Mucosa of rectum (tissue), 2 donors: ENCODE results near the gene CORO2B.

Source experiments
- H3K27ac ChIP-seq, 2 donors: one replicate each; pipeline ENCODE4 v1.7.0; 2013; ENCODE audit warnings: inconsistent platforms in 2 of 2, low read depth in 2 of 2, low read length in 2 of 2
- H3K27me3 ChIP-seq, 2 donors: one replicate each; pipeline ENCODE4 v1.7.0; 2013; ENCODE audit warnings: low read length in 2 of 2; ENCODE audit not compliant: control insufficient read depth in 2 of 2, insufficient read depth in 2 of 2
- H3K36me3 ChIP-seq, 2 donors: one replicate each; pipeline ENCODE4 v1.7.0; 2013; ENCODE audit warnings: low read length in 2 of 2; ENCODE audit not compliant: control insufficient read depth in 2 of 2, insufficient read depth in 2 of 2
- H3K4me1 ChIP-seq, 2 donors: one replicate each; pipeline ENCODE4 v1.7.0; 2013; ENCODE audit warnings: low read length in 2 of 2, mild to moderate bottlenecking in 1 of 2; ENCODE audit not compliant: control insufficient read depth in 2 of 2, insufficient read depth in 2 of 2
- H3K4me3 ChIP-seq, 2 donors: one replicate each; pipeline ENCODE4 v1.7.0; 2013; ENCODE audit warnings: low read length in 2 of 2
- H3K9ac ChIP-seq, 2 donors: one replicate each; pipeline ENCODE4 v1.7.0; 2013; ENCODE audit warnings: low read length in 2 of 2, low read depth in 1 of 2, mild to moderate bottlenecking in 1 of 2
- H3K9me3 ChIP-seq, 2 donors: one replicate each; pipeline ENCODE4 v1.7.0; 2013; ENCODE audit warnings: low read length in 2 of 2; ENCODE audit not compliant: control insufficient read depth in 2 of 2
- donor health status: healthy.
- donor health status: Normal muscosa, but diverticular disease.

The CORO2B gene

GRCh38 chr15:68553994-68554720 is 24.6 kb upstream of the CORO2B start:
- Histone ChIP-seq H3K9me3 (no peaks in the 10 kb centered on the region), H3K27ac (no peak overlapping the region), H3K9ac (no peak overlapping the region), H3K27me3 (peaks cover 12 to 18% of the 10 kb centered on the region in 2 donors), H3K36me3 (no peaks in the 10 kb centered on the region), H3K4me1 (peaks cover 0 to 1% of the 10 kb centered on the region in 2 donors), H3K4me3 (no peak overlapping the region)

- Histone ChIP-seq H3K36me3 (no peaks in the 10 kb centered on the region), H3K27ac (no peak overlapping the region), H3K9ac (no peak overlapping the region), H3K4me1 (peaks cover 3 to 5% of the 10 kb centered on the region in 2 donors), H3K9me3 (no peaks in the 10 kb centered on the region), H3K27me3 (peaks cover 15 to 22% of the 10 kb centered on the region in 2 donors), H3K4me3 (no peak overlapping the region)
These were observed 23.8 kb upstream of the CORO2B start for GRCh38 chr15:68554721-68555678.

GRCh38 chr15:68555679-68556037 is 23.1 kb upstream of the CORO2B start:
- peaks cover 19 to 22% of the 10 kb centered on the region in 2 donors for H3K27me3 ChIP-seq
- H3K36me3 ChIP-seq = no peaks in the 10 kb centered on the region
- H3K9ac ChIP-seq = no peak overlapping the region
- no peak overlapping the region for H3K27ac ChIP-seq
- H3K4me1 ChIP-seq = peaks cover 3 to 5% of the 10 kb centered on the region in 2 donors
- no peak overlapping the region for H3K4me3 ChIP-seq
- no peaks in the 10 kb centered on the region for H3K9me3 ChIP-seq

- Histone ChIP-seq H3K9ac (no peak overlapping the region), H3K4me1 (peaks cover 3 to 5% of the 10 kb centered on the region in 2 donors), H3K4me3 (no peak overlapping the region), H3K9me3 (no peaks in the 10 kb centered on the region), H3K27ac (no peak overlapping the region), H3K36me3 (no peaks in the 10 kb centered on the region), H3K27me3 (peaks cover 20 to 22% of the 10 kb centered on the region in 2 donors)
These were observed 22.4 kb upstream of the CORO2B start for GRCh38 chr15:68556139-68556990.

- H3K9ac ChIP-seq = no peak overlapping the region
- H3K4me1 ChIP-seq = peaks cover 3 to 5% of the 10 kb centered on the region in 2 donors
- H3K4me3 ChIP-seq = no peak overlapping the region
- no peaks in the 10 kb centered on the region for H3K9me3 ChIP-seq
- H3K27me3 ChIP-seq = peaks cover 20 to 28% of the 10 kb centered on the region in 2 donors
- no peak overlapping the region for H3K27ac ChIP-seq
- no peaks in the 10 kb centered on the region for H3K36me3 ChIP-seq
These were observed 21.1 kb upstream of the CORO2B start for GRCh38 chr15:68557469-68558317.

GRCh38 chr15:68558318-68559305 is 20.2 kb upstream of the CORO2B start:
- no peaks in the 10 kb centered on the region for H3K9me3 ChIP-seq
- peaks cover 20 to 28% of the 10 kb centered on the region in 2 donors for H3K27me3 ChIP-seq
- H3K36me3 ChIP-seq = no peaks in the 10 kb centered on the region
- peak overlapping the region; percentile 35 to 46 for H3K4me3 ChIP-seq
- H3K27ac ChIP-seq = no peak overlapping the region
- H3K4me1 ChIP-seq = peaks cover 3 to 5% of the 10 kb centered on the region in 2 donors
- peak overlapping the region in 1 of 2 donors; percentile 32 for H3K9ac ChIP-seq

- Histone ChIP-seq H3K4me3 (peak overlapping the region; percentile 35 to 46), H3K9me3 (no peaks in the 10 kb centered on the region), H3K27me3 (peaks cover 20 to 28% of the 10 kb centered on the region in 2 donors), H3K27ac (no peak overlapping the region), H3K4me1 (peaks cover 3 to 5% of the 10 kb centered on the region in 2 donors), H3K9ac (peak overlapping the region in 1 of 2 donors; percentile 32), H3K36me3 (no peaks in the 10 kb centered on the region)
These were observed 19.2 kb upstream of the CORO2B start for GRCh38 chr15:68559345-68560310.
